Transverse colon (tissue), 4 donors: Measurements from ENCODE around the gene NUTM2E.
"Not testable (repeated sequence)": the region's sequence is repeated elsewhere in the genome, so short reads cannot be mapped to it uniquely, and the experiment has no call there.

Experiments
- CTCF ChIP-seq, 5 experiments: fragments of 200-600 bp in 3 of 5; fragments of 450-650 bp in 2 of 5; sonication (generic) in 3 of 5; IDR thresholded peaks; 1 replicate in 2 of 5; 2 replicates in 3 of 5; pipeline ENCODE4 v1.5.1; 2016 to 2017; ENCODE audit warnings: antibody characterized with exemption in 5 of 5, inconsistent platforms in 3 of 5, mild to moderate bottlenecking in 2 of 5, moderate library complexity in 1 of 5
- EP300 ChIP-seq: sonication (generic); formaldehyde crosslinking; IDR thresholded peaks from one replicate; pipeline ENCODE4 v1.6.1; 2017; ENCODE audit warnings: antibody characterized with exemption, low read depth
- POLR2A ChIP-seq: fragments of 450-650 bp; IDR thresholded peaks from one replicate; pipeline ENCODE4 v1.6.1; 2016; ENCODE audit warnings: antibody characterized with exemption, mild to moderate bottlenecking, moderate library complexity
- POLR2AphosphoS5 ChIP-seq, 3 donors: sonication (generic); formaldehyde crosslinking; IDR thresholded peaks; one replicate each; pipeline ENCODE4 v1.6.1; 2016; ENCODE audit warnings: antibody characterized with exemption in 3 of 3

- not testable (repeated sequence) for TF ChIP-seq CTCF (IDR thresholded peaks at IDR 0.05); POLR2A; EP300; POLR2AphosphoS5 (IDR thresholded peaks at IDR 0.05)
These were observed 10.2 kb upstream of the NUTM2E start for GRCh38 chr10:79816290-79816689.
